GM13977 (cell line): ENCODE results near the gene OPCML.

ENCODE experiments used
- DNase-seq: peaks from one replicate; pipeline ENCODE4 v3.0.0; 2012; ENCODE audit warnings: low spot score
- in situ Hi-C: fragments of 300-500 bp; cut with MboI; formaldehyde crosslinking; loops from one replicate; pipeline ENCODE4 v1.12.0; 2022; ENCODE audit warnings: low sequenced_read_pairs, low pct_unique_long_range_greater_than_20kb, mixed read lengths, inconsistent platforms; ENCODE audit not compliant: unreplicated experiment
- TF ChIP-seq, protein P1 (sequence below): IDR thresholded peaks from 2 replicates; pipeline ENCODE4 v1.5.1; 2012; ENCODE audit warnings: mild to moderate bottlenecking, control low read depth; ENCODE audit not compliant: insufficient read depth; ENCODE audit errors: extremely low read depth, missing control alignments

The OPCML gene

GRCh38 chr11:133570376-133570775 lies 38.1 kb upstream of the OPCML start:
- DNase-seq: no peak

DNA sequence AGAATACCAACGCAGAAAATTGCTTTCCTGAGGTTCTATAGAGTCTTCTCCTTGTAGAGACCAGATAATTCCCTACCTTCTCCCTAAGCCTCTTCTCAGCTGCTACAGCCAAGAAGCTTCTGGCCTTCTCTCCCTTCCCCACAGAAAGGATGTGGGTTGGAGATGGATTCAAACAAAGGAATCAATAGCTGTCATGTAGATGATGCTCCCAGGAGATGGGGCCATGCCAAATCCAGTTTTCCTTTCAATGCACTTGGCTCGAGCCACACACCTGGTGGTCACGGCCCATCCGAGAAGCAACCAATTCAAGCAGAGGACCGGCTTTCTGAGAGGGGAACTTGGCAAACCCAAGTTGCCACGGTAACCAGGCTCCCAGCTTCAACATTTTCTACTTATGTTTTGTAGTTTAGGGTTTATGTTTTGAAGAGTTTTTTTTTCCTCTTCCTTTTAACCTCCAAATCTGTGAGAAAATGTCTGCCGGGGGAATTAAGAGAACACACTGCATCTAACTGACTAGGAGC lies 31.3 kb upstream of the OPCML start:
- DNase-seq: no peak
- TF ChIP-seq, protein P1, sequence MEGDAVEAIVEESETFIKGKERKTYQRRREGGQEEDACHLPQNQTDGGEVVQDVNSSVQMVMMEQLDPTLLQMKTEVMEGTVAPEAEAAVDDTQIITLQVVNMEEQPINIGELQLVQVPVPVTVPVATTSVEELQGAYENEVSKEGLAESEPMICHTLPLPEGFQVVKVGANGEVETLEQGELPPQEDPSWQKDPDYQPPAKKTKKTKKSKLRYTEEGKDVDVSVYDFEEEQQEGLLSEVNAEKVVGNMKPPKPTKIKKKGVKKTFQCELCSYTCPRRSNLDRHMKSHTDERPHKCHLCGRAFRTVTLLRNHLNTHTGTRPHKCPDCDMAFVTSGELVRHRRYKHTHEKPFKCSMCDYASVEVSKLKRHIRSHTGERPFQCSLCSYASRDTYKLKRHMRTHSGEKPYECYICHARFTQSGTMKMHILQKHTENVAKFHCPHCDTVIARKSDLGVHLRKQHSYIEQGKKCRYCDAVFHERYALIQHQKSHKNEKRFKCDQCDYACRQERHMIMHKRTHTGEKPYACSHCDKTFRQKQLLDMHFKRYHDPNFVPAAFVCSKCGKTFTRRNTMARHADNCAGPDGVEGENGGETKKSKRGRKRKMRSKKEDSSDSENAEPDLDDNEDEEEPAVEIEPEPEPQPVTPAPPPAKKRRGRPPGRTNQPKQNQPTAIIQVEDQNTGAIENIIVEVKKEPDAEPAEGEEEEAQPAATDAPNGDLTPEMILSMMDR: no peak
- in situ Hi-C loops: no loop called here

More at GRCh38 chr11:133570376-133570775, 38.1 kb upstream of the OPCML start:
- TF ChIP-seq, protein P1: no peak
- in situ Hi-C loops: no loop called here

GRCh38 chr11:133560472-133560855 lies 28.2 kb upstream of the OPCML start:
- in situ Hi-C loops: no loop called here
- TF ChIP-seq, protein P1: no peak
- no peak for DNase-seq

DNA sequence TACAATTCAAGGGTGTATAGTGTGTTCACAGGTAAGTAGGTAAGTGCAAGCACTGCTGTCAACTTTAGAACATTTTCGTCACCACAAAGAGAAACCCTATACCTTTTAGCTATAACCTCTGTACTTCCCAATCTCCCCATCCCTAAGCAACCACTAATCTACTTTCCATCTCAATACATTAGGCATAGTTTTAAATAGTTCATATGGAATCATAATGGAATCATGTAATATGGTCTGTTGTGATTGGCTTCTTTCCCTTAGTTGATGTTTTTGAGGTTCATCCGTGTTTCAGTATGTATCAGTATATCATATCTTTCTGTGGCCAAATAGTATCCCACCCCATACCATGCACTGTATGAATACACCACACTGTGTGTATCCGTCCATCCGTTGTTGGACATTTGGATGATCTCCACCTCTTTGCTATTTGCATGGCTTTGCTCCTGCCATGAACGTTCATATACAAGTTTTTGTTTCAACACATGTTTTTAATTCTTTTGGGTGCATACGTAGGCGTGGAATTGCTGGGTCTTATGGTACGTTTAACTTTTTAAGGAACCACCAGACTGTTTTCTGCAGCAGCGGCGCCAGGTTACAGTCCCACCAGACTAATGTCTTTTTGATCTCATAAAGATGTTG lies 27.7 kb upstream of the OPCML start:
- TF ChIP-seq, protein P1: no peak
- DNase-seq: no peak
- in situ Hi-C loops: no loop called here

- TF ChIP-seq, protein P1: no peak
- no peak for DNase-seq
- in situ Hi-C loops: no loop called here
Measured at GRCh38 chr11:133559382-133559781, 27.1 kb upstream of the OPCML start.

GRCh38 chr11:133555034-133555433 lies 22.7 kb upstream of the OPCML start:
- TF ChIP-seq, protein P1: no peak
- in situ Hi-C loops: no loop called here
- DNase-seq: no peak
